ENCODE data around the gene AMN.

Gene AMN

DNA sequence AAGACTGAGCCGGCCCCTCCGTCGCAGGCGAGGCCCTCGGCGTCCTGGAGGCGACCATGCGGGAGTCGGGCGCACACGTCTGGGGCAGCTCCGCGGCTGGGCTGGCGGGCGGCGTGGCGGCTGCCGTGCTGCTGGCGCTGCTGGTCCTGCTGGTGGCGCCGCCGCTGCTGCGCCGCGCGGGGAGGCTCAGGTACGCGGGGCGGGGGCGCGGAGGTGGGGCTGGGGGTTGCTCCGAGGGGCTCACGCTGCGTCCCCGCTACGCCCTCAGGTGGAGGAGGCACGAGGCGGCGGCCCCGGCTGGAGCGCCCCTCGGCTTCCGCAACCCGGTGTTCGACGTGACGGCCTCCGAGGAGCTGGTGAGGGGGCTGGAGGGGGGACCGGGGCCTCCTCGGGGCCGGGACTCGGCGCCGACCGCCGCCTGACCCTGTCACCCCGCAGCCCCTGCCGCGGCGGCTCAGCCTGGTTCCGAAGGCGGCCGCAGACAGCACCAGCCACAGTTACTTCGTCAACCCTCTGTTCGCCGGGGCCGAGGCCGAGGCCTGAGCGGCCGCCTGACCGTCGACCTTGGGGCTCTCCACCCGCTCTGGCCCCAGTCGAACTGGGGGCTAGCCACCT is 7.8 kb downstream of the AMN start:
- no peak for DNase-seq

DNA sequence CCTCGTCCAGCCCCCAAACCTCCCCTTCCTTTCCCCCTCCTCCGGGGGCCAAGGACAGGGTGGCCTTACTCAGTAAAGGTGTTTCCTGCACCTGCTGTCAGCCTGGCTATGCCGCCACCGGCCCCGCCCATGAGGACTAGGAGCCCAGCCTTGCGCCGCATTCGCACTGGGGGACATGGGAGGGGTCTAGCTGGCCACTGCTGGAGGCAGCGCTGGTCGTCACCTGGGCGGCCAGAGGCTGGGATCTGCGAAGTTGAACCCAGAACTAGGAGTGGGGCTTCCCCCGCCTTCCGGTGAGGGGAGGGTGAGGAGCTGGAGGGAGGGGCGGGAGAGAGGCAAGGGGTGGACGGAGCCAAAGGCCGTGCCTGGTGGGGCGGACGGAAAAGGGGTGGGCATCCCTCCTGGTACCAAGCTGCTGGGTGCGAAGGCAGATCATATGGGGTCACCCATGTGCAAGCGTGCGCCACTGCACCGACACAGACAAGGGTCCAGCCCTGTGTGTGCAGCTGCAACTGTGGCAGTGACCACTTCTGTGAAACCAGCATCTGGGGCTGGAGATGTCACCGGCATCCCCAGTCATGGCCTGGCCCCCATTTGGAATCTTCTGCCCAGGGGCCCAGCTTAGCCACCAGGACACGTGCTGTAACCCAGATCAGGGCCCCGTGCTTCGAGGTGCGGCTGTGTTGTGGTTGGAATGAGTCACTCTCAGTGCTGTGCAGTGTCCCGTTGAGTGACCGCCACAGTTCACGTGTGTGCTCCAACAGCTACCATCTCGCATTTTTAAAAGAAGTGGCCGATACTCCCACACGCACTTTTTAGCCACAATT is 8.5 kb downstream of the AMN start:
- peak; percentile 18 for DNase-seq

DNA sequence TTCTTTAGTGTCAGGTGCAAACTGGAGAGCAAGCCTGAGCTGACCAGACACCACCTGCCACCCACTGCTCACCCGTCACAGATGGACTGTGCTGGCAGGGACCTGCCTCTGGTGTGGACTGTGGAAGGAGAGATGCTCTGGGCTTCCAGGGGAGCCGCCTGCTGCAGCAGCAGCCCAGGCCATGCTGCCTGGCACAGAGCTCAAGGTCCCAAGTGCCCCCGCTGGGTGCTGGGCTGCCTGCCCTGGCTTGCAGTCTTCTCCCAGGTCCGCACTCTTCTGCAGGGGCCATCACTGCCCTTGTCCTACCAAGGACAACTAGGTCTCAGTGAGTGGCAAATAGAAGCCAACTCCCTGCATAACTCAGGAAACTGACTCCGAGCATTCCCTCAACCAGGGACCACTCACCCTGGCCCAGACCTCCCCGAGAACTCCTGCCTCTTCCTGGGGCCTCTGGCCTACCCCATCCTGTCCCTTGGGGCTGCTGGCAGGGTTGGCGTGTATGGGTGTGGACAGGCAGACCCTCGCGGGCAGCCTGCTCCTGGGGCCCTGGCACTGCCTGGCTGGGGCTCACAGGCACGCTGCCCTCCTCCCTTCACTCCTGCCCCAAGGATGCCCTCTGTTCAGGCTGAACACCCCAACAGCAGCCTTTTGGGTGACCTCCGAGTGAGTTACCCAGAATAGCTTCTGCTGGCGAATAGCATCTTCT is 9.3 kb downstream of the AMN start:
- no peak for DNase-seq

DNA sequence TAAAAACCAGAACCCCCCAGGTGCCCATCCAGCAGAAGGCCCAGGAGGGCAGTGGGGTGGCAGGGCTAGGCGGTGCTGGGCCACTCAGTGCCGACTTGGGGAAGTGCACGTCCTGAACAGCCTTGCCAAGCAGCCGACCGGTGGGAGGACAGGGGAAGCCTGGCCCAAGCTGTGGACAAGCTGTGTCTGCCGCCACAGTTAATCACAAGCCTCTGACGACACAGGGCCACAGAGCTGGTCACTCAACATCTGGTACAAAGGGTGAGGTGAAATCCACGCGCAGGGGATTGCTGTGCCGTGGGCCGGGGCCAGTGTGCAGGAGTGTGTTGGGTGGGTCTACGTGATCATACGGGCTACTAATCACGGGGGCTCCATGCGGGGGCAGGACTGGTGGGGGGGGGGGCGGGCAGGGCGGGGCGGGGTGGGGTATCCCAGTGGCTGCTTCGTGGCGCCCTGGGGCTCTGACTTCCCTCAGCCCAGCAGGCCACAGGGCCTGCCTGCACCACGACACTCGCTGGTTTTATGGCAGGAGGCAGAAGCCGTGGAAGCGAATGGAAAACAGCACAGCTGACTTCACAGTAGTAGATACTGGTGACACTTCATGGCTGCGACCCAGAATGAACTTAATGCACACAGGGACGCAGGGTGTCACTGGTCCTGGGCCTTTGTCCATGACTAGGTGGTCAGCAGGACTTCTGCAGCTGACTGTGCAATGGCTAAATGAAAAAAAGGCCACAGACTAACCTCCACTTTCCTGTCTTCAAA is 10.2 kb downstream of the AMN start:
- no peak for DNase-seq

DNA sequence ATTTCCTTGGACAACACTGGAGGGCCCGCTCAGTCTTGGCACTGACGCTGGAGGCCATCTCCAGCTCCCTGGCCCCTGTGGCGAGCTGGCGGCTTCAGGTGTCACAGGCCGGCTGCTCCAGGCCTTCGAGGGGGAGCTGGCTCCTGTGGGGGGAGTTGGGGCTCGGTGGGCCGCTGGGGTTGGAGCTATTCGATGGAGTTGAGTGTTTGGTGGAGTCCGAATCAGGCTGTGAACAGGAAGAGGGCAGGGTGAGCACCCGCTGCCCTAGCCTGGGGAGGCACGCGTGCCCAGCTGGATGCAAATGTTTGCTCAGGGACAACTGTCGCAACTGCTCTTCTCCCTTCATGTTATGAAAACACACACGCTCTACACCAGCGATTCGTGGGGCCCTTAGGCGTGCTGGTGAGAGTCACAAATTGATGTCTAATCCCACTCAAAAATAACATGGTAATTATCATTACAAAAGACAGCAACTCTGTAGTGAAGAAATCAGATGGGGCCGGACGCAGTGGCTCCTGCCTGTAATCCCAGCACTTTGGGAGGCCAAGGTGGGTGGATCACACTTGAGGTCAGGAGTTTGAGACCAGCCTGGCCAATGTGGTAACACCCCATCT is 11.3 kb downstream of the AMN start:
- no peak for DNase-seq

DNA sequence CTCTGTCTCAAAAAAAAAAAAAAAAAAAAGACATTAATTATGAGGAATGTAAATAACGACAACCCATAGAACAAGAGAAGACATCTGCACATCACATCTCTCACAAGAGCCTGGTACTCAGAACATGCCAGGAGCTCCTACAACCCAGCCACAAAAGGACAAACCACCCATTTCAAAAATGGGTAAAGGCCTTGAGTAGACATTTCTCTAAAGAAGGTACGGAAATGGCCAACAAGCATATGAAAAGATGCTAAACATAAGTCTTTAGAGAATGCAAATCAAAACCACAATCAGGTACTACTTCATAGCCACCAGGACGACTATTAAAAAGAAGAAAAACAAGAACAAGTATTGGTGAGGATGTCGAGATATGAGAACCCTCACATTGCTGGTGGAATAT is 13.3 kb downstream of the AMN start:
- DNase-seq = no peak

DNA sequence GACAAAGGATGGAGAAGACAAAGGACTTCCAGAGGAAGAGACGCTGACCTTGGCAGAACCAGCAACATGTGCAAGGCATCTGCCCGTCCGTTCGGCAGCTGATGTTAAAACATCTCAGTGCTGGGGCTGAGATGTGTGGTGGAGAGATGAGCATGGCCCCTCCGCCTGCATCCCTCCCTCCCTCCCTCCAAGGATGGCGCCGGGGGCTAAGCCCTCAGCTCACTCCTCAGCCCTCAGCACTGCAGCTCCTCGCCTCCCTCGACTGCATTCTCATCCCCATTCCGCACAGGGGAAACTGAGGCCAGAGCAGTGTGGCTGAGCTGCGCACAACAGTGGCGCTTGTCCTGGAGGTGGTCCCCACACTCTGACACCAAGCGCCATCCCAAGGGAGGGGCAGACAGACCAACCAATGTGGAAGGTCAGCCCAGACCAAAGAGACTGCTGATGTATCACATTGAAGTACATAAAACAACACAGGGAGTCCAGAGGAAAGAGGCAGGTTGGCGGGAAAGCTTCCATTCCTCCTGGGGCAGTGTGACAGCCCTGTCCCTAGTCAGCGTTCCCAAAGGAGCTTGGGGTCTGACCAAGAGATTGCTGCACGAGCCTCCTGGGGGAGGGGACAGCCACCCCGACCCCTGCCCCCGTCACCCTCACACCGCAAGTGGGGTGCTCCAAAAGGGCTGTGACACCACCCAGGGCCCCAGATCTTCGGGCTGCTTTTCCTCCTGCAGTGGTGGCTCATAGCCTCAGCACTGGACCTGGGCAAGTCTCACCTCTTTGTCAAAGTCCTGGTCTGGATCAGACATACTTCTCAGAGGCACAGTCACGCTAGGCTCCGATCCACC is 15.1 kb downstream of the AMN start:
- no peak for DNase-seq

DNA sequence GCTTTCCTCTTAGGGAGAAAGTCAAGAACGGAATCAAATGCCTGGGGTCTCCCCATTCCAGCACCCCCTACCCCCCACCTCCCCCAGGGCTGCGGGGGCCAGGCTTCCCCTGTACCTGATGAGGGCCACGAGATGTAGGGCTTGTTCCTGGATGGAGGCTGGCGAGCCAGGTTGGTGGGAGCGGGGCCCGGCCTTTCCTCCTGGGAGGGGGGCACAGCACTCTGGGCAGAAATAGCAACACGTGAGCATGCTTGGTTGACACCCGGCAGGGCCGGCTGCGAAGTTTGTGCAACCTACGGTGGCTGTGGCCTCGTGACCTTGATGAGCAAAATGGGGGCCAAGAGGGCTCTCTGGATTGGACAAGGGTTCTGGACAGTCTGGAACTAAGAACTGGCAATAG is 15.7 kb downstream of the AMN start:
- DNase-seq = no peak

DNA sequence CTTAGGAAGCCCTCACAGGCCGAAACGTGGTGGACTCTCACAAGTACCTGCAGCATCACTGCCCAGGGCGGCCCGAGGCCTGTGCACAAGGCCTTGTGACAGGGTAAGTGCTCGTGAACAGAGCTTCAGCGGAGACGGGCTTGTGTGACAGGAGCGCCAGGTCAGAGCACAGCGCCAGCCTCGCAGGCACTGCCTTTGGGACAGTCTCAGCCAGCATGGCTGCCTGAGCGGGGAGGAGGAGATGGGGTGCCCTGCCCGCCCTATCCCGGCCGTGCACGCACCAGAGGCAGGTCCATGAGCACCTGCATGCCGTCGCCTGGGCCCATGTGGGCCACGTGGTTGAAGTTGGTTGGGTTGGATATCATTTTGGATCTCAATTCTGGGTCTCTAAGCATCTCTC is 16.9 kb downstream of the AMN start:
- DNase-seq = no peak

DNA sequence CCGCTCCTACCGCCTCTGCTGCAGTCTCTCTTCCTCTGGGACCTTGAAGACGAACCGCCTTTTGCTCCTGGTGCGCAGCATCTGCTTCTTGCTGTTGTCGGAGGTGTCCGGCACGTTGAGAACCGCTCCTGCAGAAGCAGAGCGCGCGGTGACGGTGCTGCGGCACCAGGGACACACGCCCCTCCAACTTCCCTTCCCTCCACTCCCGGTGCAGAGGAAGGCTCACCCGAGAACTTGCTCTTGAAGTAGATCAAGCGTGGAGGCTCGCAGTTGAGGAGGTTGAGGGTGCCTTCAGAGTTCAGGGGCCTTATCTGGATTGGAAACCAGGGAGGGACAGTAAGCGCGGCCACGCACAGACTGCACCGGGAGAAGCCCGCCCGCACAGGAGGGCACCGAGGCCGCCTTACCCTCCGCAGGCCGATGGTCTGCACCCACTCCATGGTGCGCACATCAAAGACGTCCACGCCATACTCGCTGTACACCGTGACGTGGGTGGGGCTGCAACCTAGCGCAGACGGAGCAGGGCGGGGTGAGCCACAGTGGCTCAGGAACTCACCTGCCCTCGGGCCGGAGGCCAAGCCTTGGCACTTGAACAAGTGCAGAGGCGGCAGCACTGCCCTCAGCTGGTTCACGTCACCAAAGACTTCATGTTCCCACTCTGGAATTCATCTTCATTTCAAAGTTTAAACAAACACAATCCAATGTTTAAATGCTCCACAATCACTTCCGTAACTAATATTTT is 17.5 kb downstream of the AMN start:
- DNase-seq = no peak

DNA sequence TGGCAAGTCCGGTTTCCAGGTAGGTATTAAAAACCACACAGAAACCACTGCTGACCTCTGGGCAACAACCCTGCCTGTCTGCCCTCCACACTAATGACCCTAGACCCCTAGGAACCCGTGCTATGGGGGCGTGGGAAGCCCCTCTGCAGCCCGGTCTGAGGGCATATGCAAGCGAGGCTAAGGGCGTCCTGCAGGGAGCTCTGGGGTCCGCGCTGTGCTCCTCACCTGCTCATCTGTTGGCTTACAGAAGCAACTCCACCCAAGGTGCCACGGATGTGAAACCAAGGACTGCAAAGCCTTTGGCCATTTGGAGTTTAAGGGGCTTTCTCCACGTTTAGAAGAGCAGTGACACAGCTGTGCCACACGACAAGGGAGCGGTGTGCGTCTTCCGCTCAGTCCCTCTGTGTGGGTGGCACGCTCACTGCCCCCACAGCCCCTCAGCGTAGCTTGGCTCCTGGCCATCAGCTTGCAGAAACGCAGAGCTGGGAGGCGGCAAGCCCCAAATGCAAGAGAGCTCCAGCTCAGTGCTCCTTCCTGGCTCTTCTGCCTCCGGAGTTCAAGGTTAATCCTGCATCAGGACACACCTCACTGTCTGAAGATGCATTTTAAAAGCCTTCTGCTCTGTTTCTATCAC is 18.4 kb downstream of the AMN start:
- no peak for DNase-seq

DNA sequence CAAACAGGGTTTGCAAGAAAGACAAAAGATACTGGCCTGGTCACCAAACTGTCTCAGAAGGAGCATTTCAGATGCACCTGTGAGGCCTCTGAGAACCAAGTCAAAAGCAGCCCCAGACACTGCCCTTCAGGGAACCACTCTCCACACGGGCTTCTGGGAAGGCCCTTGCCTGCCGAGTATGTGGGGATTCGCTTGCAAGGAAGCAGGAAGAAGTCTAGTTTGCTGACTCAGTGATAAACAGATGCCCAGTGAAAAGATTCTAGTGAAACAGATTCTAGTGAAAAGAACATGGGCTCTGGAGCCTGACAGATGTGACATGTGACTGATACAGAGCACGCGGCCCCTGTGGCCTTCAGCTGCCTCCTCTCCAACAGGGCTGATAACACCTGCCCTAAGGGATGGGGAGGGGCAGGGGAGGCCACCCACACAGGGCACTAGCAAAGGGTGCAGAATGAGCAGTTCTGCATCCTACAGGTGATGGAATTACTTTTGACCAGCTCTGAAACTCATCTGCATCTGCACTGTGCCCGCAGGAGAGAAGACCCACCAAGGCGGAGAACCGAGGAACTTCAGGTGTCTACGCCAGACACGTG is 19.1 kb downstream of the AMN start:
- DNase-seq = no peak

DNA sequence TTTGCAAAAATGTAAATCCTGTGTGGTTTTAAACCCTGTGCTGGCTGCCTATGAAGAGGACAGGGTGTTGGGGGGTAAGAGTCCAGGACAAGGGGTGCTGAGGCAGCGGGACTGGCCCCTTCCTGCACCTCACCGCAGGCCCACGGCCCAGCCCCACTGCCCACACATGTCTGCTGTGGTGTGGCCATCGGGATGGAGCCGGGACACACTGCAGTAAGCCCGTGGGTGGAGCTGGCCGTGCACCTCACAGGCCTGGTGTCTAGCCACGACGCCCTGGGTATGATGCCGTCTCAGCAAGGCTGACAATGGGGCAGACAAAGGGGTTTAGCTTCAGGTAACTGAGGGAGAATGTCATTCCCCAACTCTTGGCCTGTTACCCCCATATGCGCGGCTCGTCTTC is 19.6 kb downstream of the AMN start:
- DNase-seq = no peak

DNA sequence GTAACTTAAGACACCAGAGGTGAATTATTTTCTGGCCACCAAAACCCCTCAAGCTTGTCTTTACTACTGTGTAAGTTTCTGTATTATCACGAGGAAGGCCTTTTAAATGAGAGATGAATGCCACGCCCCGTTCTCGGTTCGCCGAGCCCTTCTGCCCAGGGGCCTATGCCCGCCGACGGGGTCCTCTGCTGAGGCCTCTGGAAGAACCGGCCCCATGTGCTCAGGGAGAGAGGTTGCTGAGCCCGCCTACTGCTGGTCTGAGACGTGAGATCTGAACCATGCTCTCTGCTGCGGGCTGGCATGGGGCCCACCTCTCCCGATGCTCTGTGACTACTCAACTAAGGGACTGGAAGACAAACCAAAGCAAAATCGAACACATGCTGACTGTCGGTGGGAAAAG is 21.0 kb downstream of the AMN start:
- no peak for DNase-seq

DNA sequence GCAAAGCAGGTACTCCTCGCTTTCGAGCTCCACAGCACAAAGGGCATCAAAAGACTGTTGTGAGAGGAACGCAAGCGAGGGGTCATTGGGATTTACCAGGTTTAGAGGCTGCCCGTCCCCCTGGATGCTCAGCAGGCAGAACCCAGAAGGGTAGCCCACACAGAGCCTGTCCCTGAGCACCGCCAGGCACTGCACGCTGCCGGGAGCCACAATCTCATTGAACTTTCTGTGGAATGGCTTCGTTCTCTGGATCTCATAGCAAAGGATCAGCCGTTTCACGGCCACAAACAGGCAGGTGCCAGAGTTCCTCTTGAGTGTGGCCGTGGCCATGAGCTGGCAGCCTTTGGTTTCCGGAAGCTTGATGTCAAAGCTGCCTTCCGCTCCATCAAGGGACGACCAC is 21.5 kb downstream of the AMN start:
- no peak for DNase-seq

DNA sequence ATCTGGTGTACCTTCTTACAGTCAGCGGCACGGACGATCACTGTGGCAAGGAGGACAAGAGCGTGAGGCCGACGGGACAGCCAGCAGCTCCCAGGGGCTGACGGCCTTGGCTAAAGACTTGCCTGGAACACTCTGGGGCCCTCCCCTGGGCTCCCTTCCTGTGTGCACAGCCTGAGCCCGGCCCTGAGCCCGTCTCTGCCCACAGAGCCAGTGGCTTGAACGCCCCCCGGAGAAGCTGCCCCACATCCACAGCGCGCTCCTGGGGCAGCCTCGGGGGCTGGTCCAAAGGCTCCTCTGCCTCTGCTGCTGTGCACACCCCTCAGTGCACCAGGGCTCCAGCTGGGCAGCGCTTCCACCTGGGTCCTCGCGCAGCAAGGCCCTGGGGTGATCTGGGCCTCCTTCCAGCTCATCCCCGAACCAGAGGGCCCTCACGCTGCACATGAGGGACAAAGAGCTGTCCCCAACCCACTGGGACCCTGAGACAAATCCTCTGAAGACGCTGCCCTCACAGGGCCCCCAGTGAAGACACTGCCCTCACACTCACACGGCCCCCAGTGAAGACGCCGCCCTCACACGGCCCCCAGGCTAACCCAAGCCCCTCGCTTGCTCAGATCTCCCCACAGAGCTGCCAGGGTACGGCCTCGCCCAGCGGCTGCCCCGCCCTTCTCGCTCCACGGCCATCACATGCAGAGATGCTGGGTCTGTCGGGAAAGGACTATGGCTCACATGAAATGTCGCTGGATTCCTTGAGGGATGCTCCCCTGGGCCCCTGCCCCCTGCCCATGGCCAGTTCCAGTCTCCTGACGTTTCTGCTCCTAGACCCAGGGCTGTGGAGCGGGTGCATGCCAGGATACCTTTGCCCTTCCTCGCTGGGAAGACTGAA is 22.2 kb downstream of the AMN start:
- DNase-seq = no peak

DNA sequence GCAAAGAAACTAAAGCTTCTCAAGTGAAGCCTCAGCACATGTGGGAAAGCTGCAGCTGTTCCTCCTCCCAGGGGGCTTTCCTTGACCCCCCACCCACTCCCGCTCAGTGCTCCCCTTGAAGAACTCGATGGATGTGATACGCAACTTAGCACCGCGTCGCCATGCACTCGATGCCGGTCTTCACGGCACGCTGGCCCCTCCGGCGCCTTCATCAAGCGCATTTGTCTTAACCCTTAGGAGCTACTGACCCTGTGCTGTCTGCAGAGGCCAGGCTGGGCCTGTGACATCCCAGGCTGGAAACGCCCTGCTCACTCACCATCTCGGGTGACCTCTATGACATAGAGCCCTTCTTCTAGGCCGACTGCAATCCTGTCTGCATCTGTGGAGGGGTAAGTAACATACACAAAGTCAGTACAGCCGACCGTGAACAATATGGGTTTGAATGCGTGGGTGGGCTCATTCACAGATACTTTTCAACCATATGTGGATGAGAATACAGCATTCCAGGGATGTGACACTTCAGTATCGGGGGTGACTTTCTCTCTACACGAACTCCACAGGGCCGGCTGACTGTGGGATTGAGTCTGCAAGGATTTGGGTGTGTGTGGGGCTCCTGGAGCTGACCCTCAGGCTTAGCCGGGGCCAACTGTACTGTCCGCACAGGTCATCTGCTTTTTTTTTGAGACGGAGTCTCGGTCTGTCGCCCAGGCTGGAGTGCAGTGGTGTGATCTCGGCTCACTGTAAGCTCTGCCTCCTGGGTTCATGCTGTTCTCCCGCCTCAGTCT is 23.1 kb downstream of the AMN start:
- DNase-seq = peak; percentile 74

DNA sequence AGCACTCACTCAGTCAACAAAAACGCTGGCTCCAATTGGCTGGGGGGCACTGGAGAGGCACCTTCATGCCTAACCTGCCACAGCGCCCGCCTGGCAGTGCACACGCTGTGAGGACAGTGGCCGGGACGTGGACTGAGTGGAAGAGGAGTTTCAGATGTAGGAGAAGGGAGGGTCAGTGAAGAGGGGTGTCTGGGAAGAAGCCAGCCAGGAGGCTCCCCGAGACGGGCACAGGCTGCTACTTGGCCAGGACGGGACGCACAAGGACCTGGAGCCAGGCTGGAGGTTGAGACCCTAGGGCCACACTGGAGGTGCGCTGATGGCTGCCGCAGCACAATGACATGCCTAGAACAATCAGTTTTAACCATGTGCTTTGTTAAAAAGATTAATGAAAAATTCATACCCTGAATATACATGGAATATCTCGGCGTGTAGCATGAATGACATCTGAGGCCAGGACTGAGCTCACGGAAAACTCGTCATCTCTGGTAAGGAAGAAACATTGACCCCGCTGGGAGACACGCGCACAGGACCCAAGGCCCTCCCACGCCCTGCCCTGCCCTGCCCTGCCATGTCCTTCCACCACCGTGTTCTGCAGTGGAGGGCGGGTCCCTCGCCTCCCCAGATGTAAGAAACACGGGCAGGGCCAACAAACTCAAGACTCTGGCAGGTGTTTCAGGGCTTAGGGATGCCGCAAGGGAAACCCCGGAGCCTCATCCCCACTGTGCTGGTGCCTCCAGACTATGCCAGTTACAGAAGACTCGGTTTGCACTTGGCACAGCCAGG is 25.0 kb downstream of the AMN start:
- no peak for DNase-seq
